Calu3 (cell line): ENCODE measurements around the gene TCEANC. TPM values are rescaled to one million over a fixed set of nuclear protein-coding genes. Genes with fewer than 3 reads are reported as not detected.
"Not testable (repeated sequence)": the region's sequence is repeated elsewhere in the genome, so short reads cannot be mapped to it uniquely, and the experiment has no call there.

ENCODE experiments used
- BruUV-seq: library from RNA; stranded (reverse); fragments of 400-500 nt; replicated peaks from 2 replicates; lab custom pipeline; 2021; lab: Mats Ljungman, UMichigan
- CTCF ChIA-PET: fragments of 300-600 bp; sonication (Branson Sonifier 250); formaldehyde crosslinking; loops from one replicate; lab custom pipeline; 2022; ENCODE audit warnings: antibody characterized with exemption; lab: Charles Lee
- DNase-seq: peaks from one replicate; pipeline ENCODE4 v3.0.0; 2022
- H3K27ac Mint-ChIP-seq: one replicate; pipeline ENCODE4 v1.8.0; 2022; ENCODE audit warnings: mixed read lengths; ENCODE audit not compliant: unreplicated experiment
- H3K27me3 Mint-ChIP-seq: one replicate; pipeline ENCODE4 v1.8.0; 2022; ENCODE audit warnings: mixed read lengths; ENCODE audit not compliant: unreplicated experiment
- H3K36me3 Mint-ChIP-seq: one replicate; pipeline ENCODE4 v1.8.0; 2022; ENCODE audit warnings: mild to moderate bottlenecking, moderate library complexity, mixed read lengths; ENCODE audit not compliant: insufficient read depth, unreplicated experiment
- H3K4me1 Mint-ChIP-seq: one replicate; pipeline ENCODE4 v1.8.0; 2022; ENCODE audit warnings: mild to moderate bottlenecking, low read depth, mixed read lengths; ENCODE audit not compliant: unreplicated experiment
- H3K4me3 Mint-ChIP-seq: one replicate; pipeline ENCODE4 v1.8.0; 2022; ENCODE audit warnings: mild to moderate bottlenecking, low read depth, moderate library complexity, mixed read lengths; ENCODE audit not compliant: unreplicated experiment
- H3K9me3 Mint-ChIP-seq: one replicate; pipeline ENCODE4 v1.8.0; 2022; ENCODE audit warnings: low read depth, mixed read lengths; ENCODE audit not compliant: unreplicated experiment
- intact Hi-C: fragments of 100-400 bp; cut with micrococcal nuclease; formaldehyde crosslinking; loops from one replicate; pipeline ENCODE4 v1.10.0; 2022; ENCODE audit not compliant: unreplicated experiment
- total RNA-seq: library from RNA; stranded (reverse); gene quantifications from 2 replicates; pipeline ENCODE4 v1.2.3, GENCODE V29; 2022
- TF ChIP-seq, protein P1 (sequence below): fragments of 200-600 bp; IDR thresholded peaks from one replicate; pipeline ENCODE4 v1.8.0; 2022; ENCODE audit warnings: antibody characterized with exemption; ENCODE audit not compliant: unreplicated experiment

TCEANC gene
- total RNA-seq, 1 experiment from 2014 or later = 2.1 TPM

DNA sequence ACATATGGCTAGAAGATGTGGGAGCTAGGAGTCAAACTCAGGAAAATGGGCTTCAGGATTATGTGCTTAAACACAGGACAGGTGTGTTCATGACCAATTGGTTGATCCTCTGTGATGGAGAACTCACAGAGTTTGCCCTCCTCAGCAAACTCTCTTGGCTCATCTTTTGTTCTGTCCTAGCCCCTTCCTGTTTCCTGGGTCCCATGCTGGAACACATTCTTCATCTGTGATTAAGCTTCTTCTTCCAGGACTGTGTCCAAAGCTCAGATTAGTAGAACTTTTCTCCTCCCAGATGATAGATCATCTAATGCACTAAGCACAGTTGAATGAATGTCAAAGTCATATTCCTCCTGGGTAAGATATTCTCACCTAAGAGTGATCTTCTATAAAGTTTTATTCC is 38.8 kb upstream of the TCEANC start:
- H3K27ac Mint-ChIP-seq = no peak overlapping the region
- intact Hi-C loops = no loop called here
- TF ChIP-seq, protein P1, sequence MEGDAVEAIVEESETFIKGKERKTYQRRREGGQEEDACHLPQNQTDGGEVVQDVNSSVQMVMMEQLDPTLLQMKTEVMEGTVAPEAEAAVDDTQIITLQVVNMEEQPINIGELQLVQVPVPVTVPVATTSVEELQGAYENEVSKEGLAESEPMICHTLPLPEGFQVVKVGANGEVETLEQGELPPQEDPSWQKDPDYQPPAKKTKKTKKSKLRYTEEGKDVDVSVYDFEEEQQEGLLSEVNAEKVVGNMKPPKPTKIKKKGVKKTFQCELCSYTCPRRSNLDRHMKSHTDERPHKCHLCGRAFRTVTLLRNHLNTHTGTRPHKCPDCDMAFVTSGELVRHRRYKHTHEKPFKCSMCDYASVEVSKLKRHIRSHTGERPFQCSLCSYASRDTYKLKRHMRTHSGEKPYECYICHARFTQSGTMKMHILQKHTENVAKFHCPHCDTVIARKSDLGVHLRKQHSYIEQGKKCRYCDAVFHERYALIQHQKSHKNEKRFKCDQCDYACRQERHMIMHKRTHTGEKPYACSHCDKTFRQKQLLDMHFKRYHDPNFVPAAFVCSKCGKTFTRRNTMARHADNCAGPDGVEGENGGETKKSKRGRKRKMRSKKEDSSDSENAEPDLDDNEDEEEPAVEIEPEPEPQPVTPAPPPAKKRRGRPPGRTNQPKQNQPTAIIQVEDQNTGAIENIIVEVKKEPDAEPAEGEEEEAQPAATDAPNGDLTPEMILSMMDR = no peak
- CTCF ChIA-PET = no interaction called here
- no peak for DNase-seq
- no peak overlapping the region for H3K4me3 Mint-ChIP-seq
- no peaks in the 10 kb centered on the region for H3K36me3 Mint-ChIP-seq
- H3K27me3 Mint-ChIP-seq = no peaks in the 10 kb centered on the region
- no TSS peak for BruUV-seq
- no peaks in the 10 kb centered on the region for H3K4me1 Mint-ChIP-seq
- no peaks in the 10 kb centered on the region for H3K9me3 Mint-ChIP-seq

GRCh38 chrX:13620207-13620606 is 32.7 kb upstream of the TCEANC start:
- Mint-ChIP-seq H3K27ac (no peak overlapping the region), H3K27me3 (no peaks in the 10 kb centered on the region), H3K4me1 (no peaks in the 10 kb centered on the region), H3K36me3 (no peaks in the 10 kb centered on the region), H3K9me3 (no peaks in the 10 kb centered on the region), H3K4me3 (no peak overlapping the region)
- TF ChIP-seq, protein P1 = no peak
- CTCF ChIA-PET = no interaction called here
- BruUV-seq = no TSS peak
- no peak for DNase-seq
- intact Hi-C loops = no loop called here

DNA sequence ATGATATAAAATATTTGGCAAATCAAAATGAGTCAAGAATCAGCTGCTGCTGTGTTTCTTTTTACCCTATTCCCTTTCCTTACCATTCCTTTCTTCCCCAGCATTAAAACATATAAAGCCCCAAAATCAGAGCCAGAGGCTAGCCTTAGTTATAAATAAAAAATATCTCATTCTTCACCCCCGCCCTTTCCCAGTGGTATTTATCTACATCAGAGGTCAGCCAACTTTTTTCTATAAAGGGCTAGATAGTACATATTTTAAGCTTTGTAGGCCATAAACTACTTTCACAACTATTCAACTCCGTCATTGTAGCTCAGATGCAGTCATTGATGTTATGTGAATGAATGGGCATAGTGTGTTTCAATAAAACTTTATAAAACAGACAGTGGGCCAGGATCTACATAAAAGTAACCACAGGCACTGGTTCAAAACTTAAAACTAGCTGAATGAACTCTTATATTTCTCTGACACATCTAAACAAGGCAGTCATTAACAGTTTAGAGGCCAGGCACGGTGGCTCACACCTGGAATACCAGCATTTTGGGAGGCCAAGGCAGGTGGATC is 30.5 kb upstream of the TCEANC start:
- DNase-seq = no peak
- Mint-ChIP-seq H3K27me3 (no peaks in the 10 kb centered on the region), H3K4me3 (no peak overlapping the region), H3K27ac (no peak overlapping the region), H3K4me1 (peaks cover 8% of the 10 kb centered on the region), H3K9me3 (no peaks in the 10 kb centered on the region), H3K36me3 (no peaks in the 10 kb centered on the region)
- intact Hi-C loops = no loop called here
- CTCF ChIA-PET = no interaction called here
- no TSS peak for BruUV-seq
- TF ChIP-seq, protein P1 = no peak

DNA sequence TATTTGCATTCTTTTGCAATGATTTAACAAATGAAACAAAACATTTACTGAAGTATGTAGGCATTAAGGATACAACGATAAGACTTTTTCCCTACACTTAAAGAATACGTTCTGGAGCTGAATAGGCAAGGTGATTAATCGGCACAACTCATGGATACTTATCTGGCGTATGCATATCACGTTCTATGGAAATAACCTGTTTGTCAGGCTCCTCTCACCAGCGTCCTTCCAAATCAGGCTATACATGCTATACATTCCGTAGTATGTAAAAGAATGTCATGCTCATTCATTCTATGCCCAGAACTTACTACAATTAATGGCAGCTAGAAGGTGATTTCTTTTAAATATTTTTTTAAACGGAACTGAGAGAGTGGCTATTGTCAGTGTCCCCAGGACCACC is 25.6 kb upstream of the TCEANC start:
- no peak for DNase-seq
- Mint-ChIP-seq H3K4me1 (peaks cover 19% of the 10 kb centered on the region), H3K4me3 (peak overlapping the region; percentile 4), H3K27me3 (no peaks in the 10 kb centered on the region), H3K36me3 (peaks cover 5% of the 10 kb centered on the region), H3K27ac (peak overlapping the region; percentile 86), H3K9me3 (peaks cover 3% of the 10 kb centered on the region)
- intact Hi-C loops = no loop called here
- CTCF ChIA-PET = interaction anchor here (1.4 kb wide), 1 partner anchor 121 kb away, joined by 3 read pairs; no protein-coding TSS in a partner anchor
- no TSS peak for BruUV-seq
- TF ChIP-seq, protein P1 = no peak

DNA sequence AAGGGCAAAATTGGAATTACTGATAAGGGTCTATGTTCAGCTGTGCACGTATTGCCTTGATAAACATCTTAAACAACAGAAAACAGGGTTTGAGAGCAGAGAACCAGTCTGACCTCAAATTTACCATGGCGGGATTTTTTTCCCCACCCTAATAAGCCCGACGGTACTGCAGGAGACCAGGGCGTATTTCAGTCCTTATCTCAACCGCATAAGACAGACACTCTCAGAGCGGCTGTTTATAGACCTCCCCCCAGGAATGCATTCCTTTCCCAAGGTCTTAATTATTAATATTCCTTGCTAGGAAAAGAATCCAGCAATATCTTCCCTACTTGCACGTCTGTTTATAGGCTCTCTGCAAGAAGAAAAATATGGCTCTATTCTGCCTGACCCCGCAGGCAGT is 15.7 kb upstream of the TCEANC start:
- peaks cover 14% of the 10 kb centered on the region for H3K4me1 Mint-ChIP-seq
- H3K27me3 Mint-ChIP-seq, DNase-seq, intact Hi-C loops, H3K27ac Mint-ChIP-seq, H3K9me3 Mint-ChIP-seq, H3K4me3 Mint-ChIP-seq, H3K36me3 Mint-ChIP-seq, CTCF ChIA-PET, BruUV-seq: not testable (repeated sequence)
